Measurements from ENCODE around the gene CCR5AS.
A peak's percentile ranks its signal among the peaks of the same experiment; 100 is the strongest.

Gene CCR5AS

GRCh38 chr3:46375218-46375617 is 31.6 kb downstream of the CCR5AS start:
- DNase-seq, result no peak

- no peak for DNase-seq
Measured at GRCh38 chr3:46374755-46375154, 32.1 kb downstream of the CCR5AS start.

GRCh38 chr3:46372492-46373359 is 34.1 kb downstream of the CCR5AS start:
- DNase-seq, result peak; percentile 73 to 76

GRCh38 chr3:46371519-46372340 is 35.1 kb downstream of the CCR5AS start:
- no peak for DNase-seq

- no peak for DNase-seq
Measured at GRCh38 chr3:46370839-46371518, 35.9 kb downstream of the CCR5AS start, which contains the start of gene CCR5. Gene CCR5, plus strand, starts transcription at chr3:46370946. Its CDS starts 1,957 bp downstream, at chr3:46372903.

GRCh38 chr3:46369675-46370132 is 37.2 kb downstream of the CCR5AS start:
- no peak for DNase-seq

- no peak for DNase-seq
Measured at GRCh38 chr3:46369151-46369550, 37.7 kb downstream of the CCR5AS start.

- DNase-seq, result peak; percentile 87
Measured at GRCh38 chr3:46368569-46368968, 38.3 kb downstream of the CCR5AS start.

GRCh38 chr3:46367811-46368210 is 39.1 kb downstream of the CCR5AS start:
- no peak for DNase-seq

GRCh38 chr3:46365737-46366524 is 40.9 kb downstream of the CCR5AS start:
- DNase-seq, result no peak

- no peak for DNase-seq
Measured at GRCh38 chr3:46365041-46365440, 41.8 kb downstream of the CCR5AS start.

GRCh38 chr3:46361408-46362283 is 45.2 kb downstream of the CCR5AS start:
- peak; percentile 83 to 90 for DNase-seq

- peak; percentile 33 to 34 for DNase-seq
Measured at GRCh38 chr3:46360907-46361306, 46.0 kb downstream of the CCR5AS start.

GRCh38 chr3:46359733-46360493 is 47.0 kb downstream of the CCR5AS start:
- DNase-seq, result peak; percentile 36 to 42

GRCh38 chr3:46358466-46358865 is 48.4 kb downstream of the CCR5AS start:
- no peak for DNase-seq

GRCh38 chr3:46356909-46357308 is 50.0 kb downstream of the CCR5AS start:
- no peak for DNase-seq

- no peak for DNase-seq
Measured at GRCh38 chr3:46356276-46356675, 50.6 kb downstream of the CCR5AS start.

- no peak for DNase-seq
Measured at GRCh38 chr3:46354984-46355383, 51.9 kb downstream of the CCR5AS start.

GRCh38 chr3:46354478-46354877 is 52.4 kb downstream of the CCR5AS start:
- DNase-seq, result no peak

GRCh38 chr3:46353647-46354410 is 53.0 kb downstream of the CCR5AS start, which contains the start of gene CCR2:
Gene CCR2, plus strand, starts transcription at chr3:46354111. Its CDS starts 3,417 bp downstream, at chr3:46357528.
- peak; percentile 16 to 25 for DNase-seq
